ENCODE measurements around the gene HMG20B. TPM values are rescaled to one million over a fixed set of nuclear protein-coding genes. Genes with fewer than 3 reads are reported as not detected.
A peak's percentile ranks its signal among the peaks of the same experiment; 100 is the strongest.

The HMG20B gene
- total and polyA plus RNA-seq, 8 donors: 39.8 to 638 (median 96.8) TPM

DNA sequence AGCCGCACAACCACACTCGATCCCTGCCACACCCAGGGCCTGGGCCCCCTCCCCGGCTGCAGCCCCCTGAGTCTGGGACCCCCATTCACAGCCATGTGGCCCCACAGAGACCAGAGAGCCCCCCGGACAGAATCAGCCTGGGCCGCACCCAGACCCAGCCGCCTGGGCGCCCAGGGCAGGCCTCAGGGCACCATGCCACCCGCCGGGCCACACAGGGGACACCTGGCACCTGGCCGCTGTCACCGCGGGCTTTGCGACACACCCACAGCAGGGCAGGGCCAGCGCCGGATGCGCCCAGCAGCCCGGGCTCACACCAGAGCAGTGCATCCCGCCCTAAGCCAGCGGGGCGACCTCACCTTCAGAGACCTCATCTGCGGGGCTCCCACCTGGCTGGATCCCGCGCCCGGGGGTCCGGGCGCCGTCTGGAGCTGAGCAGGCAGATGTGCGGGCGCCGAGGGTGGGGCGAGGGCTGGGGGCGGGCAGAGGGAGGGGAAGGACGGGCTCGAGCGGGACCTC, 33.5 kb downstream of the HMG20B start:
- WGBS, 5 donors: 3 to 7% (median 4%) methylated on average over 3 to 35 of the region's 35 CpGs; no CpG with 5 or more reads in 1 of the 5 donors
- peaks cover 2 to 13% (median 11%) of the 10 kb centered on the region in 4 donors for H3K36me3 ChIP-seq

DNA sequence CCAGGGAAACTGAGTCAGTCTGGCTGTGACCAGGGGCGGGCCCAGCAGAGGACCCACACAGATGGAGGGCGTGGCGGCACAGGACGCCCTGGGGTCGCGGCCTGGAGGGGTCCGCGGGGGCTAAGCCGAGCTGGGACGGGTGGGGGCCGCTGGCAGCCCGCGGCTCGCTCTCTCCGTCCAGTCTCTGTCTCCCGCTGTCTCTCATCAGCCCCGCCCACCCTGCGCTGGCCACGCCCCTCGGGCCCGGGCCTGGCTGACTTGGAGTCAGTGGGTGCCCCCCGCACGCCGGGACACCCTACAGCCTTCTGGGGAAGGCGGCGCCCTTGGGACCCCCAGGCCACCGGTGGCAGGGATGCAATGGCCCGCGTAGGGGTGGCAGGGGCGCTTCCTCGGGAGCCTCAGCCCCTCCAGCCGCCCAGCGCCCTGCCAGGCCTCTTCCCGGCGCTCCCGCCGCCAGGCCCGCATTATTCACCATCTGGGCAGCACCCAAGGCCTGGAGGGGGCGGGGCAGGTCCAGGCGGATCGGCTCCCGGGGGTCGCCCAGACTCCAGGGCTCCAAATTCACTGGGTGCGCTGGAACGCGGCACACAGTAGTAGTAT, 34.0 kb downstream of the HMG20B start, which contains the start of gene TBXA2R:
Gene TBXA2R (minus strand): TSS at position 186 of the 600 bp plus-strand sequence. CDS start 6,241 bp downstream, outside the sequence.
- Histone ChIP-seq H3K4me3 (peak within 1 kb of the TSS; percentile 48 to 58 (median 54)), H3K27ac (peak within 1 kb of the TSS; percentile 51 to 85 (median 75))
- peak; percentile 64 to 82 for DNase-seq

More for the DNA sequence above, 33.5 kb downstream of the HMG20B start:
- H3K4me1 ChIP-seq: peaks cover 13 to 61% (median 51%) of the 10 kb centered on the region in 4 donors
- H3K27ac ChIP-seq: peak overlapping the region; percentile 51 to 85 (median 75)
- peak; percentile 69 to 78 for DNase-seq
- peak overlapping the region; percentile 48 to 58 (median 54) for H3K4me3 ChIP-seq
- peaks cover 0 to 31% (median 4%) of the 10 kb centered on the region in 3 donors for H3K27me3 ChIP-seq
- no peak for TF ChIP-seq POLR2A (IDR thresholded peaks at IDR 0.05)
- no peak for TF ChIP-seq EP300 (IDR thresholded peaks at IDR 0.05)
- no peak for TF ChIP-seq POLR2AphosphoS5 (IDR thresholded peaks at IDR 0.05)
- TF ChIP-seq, protein P1, sequence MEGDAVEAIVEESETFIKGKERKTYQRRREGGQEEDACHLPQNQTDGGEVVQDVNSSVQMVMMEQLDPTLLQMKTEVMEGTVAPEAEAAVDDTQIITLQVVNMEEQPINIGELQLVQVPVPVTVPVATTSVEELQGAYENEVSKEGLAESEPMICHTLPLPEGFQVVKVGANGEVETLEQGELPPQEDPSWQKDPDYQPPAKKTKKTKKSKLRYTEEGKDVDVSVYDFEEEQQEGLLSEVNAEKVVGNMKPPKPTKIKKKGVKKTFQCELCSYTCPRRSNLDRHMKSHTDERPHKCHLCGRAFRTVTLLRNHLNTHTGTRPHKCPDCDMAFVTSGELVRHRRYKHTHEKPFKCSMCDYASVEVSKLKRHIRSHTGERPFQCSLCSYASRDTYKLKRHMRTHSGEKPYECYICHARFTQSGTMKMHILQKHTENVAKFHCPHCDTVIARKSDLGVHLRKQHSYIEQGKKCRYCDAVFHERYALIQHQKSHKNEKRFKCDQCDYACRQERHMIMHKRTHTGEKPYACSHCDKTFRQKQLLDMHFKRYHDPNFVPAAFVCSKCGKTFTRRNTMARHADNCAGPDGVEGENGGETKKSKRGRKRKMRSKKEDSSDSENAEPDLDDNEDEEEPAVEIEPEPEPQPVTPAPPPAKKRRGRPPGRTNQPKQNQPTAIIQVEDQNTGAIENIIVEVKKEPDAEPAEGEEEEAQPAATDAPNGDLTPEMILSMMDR (IDR thresholded peaks at IDR 0.05): no peak
- no peaks in the 10 kb centered on the region for H3K9me3 ChIP-seq
- intact Hi-C loops (cut with DNase I; ENCODE audit: low total_unique reads): no loop called here

DNA sequence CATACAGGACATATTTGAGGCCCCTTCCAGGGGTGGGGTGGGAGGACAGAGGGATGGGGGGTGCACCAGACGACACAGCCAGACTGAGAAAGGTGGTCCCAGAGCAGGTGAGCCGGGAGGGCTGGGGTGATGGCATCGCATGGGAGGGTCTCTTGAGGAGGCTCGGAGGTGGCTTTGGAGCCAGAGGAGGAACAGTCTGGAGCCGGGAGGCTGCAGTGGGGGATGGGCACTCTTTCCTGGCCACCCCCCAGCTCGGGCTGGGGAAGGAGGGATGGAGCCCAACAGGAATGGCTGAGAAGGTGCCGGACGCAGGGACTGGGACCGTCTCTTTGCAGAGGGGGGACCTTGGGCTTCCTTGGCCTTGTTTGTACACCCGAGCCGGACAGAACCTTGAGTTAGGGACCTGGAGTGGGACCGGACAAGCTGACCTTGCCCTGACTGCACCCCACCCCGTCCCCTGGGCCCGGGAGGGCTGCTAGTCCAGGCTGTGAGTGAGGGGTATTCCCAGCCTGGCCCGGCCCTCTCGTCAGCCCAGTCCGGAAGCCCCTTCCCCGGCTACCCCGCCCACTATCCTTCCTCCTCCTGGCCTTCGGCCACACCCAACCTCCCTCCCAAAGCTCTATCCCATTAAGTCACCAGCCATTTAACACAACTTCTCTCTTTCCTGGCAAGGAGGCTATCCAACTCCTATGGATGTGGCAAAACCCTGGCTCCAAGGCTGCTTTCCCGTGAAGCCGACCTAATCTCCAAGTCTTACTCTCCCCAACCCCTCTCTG, 34.7 kb downstream of the HMG20B start:
- peaks cover 15 to 26% (median 24%) of the 10 kb centered on the region in 4 donors for H3K36me3 ChIP-seq
- peak overlapping the region; percentile 51 to 85 (median 75) for H3K27ac ChIP-seq
- intact Hi-C loops (cut with DNase I; ENCODE audit: low total_unique reads): no loop called here
- WGBS, 5 donors: 20 to 30% (median 24%) methylated on average over 19 to 22 of the region's 22 CpGs
- DNase-seq: peak in 1 of 2 donors; percentile 75
- no peaks in the 10 kb centered on the region for H3K9me3 ChIP-seq
- TF ChIP-seq POLR2AphosphoS5 (IDR thresholded peaks at IDR 0.05) (no peak), POLR2A (IDR thresholded peaks at IDR 0.05) (no peak), EP300 (IDR thresholded peaks at IDR 0.05) (no peak)
- TF ChIP-seq, protein P1 (IDR thresholded peaks at IDR 0.05): no peak
- peak overlapping the region; percentile 48 to 58 (median 54) for H3K4me3 ChIP-seq
- H3K27me3 ChIP-seq: peaks cover 0 to 31% (median 4%) of the 10 kb centered on the region in 3 donors
- H3K4me1 ChIP-seq: peaks cover 13 to 63% (median 52%) of the 10 kb centered on the region in 4 donors

More for the DNA sequence above, 34.0 kb downstream of the HMG20B start, which contains the start of gene TBXA2R:
- no peaks in the 10 kb centered on the region for H3K9me3 ChIP-seq
- WGBS, 5 donors: 0 to 5% (median 3%) methylated on average over 6 to 46 of the region's 46 CpGs
- intact Hi-C loops (cut with DNase I; ENCODE audit: low total_unique reads): no loop called here
- peaks cover 13 to 61% (median 51%) of the 10 kb centered on the region in 4 donors for H3K4me1 ChIP-seq
- H3K36me3 ChIP-seq: peaks cover 8 to 19% (median 17%) of the 10 kb centered on the region in 4 donors
- peaks cover 0 to 31% (median 4%) of the 10 kb centered on the region in 3 donors for H3K27me3 ChIP-seq
- TF ChIP-seq POLR2AphosphoS5 (IDR thresholded peaks at IDR 0.05) (no peak), POLR2A (IDR thresholded peaks at IDR 0.05) (no peak), EP300 (IDR thresholded peaks at IDR 0.05) (no peak)
- TF ChIP-seq, protein P1 (IDR thresholded peaks at IDR 0.05): no peak

DNA sequence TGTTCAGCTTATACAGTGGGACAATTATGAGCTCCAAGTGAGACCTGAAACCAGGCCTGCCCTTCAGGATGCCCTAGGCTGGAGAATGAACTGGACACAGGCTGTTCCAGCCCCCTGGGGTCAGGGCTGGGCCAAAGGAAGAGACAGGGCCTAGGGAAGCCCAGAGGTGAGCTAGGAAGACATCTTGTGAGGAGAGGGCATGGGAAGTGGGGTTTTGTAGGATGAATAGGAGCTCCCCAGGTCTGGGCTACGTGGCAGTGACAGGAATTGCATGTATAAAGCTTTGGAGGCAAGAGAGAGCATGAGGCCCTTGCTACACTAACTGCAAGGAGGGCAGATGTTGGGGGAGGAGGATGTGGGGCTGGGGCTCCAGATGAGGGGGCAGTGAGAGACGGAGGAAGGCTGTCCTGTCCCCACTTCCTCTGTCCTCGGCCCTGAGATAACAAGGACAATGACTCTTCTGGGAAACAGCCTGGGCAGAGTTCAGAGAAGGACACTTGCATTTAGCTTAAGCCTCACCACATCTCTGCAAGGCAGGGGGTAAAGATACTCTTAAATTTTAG, 35.4 kb downstream of the HMG20B start:
- intact Hi-C loops (cut with DNase I; ENCODE audit: low total_unique reads): no loop called here

More for the DNA sequence above, 35.4 kb downstream of the HMG20B start:
- peak overlapping the region; percentile 14 to 85 (median 75) for H3K27ac ChIP-seq
- H3K27me3 ChIP-seq: peaks cover 0 to 31% (median 4%) of the 10 kb centered on the region in 3 donors
- DNase-seq: no peak
- TF ChIP-seq EP300 (IDR thresholded peaks at IDR 0.05) (no peak), POLR2AphosphoS5 (IDR thresholded peaks at IDR 0.05) (no peak), POLR2A (IDR thresholded peaks at IDR 0.05) (no peak)
- TF ChIP-seq, protein P1 (IDR thresholded peaks at IDR 0.05): no peak
- WGBS, 5 donors: 35 to 64% (median 61%) methylated on average over 3 of the region's 3 CpGs
- H3K4me3 ChIP-seq: peak overlapping the region in 1 of 4 donors; percentile 55
- no peaks in the 10 kb centered on the region for H3K9me3 ChIP-seq
- peaks cover 13 to 68% (median 55%) of the 10 kb centered on the region in 4 donors for H3K4me1 ChIP-seq
- H3K36me3 ChIP-seq: peaks cover 21 to 33% (median 31%) of the 10 kb centered on the region in 4 donors

Data from stomach (tissue), 9 donors.